Epithelial cell of esophagus (primary cell): ENCODE measurements around the gene THADA.
A peak's percentile ranks its signal among the peaks of the same experiment; 100 is the strongest.

Experiments
- DNase-seq: peaks from one replicate; pipeline ENCODE4 v3.0.0; 2010; ENCODE audit warnings: low read depth
- H3K4me3 ChIP-seq: 2 replicates; pipeline ENCODE4 v1.5.1; 2011; ENCODE audit warnings: mild to moderate bottlenecking, low read length, control low read depth
- TF ChIP-seq, protein P1 (sequence below): IDR thresholded peaks from 2 replicates; pipeline ENCODE4 v1.5.1; 2011; ENCODE audit warnings: low read depth, mild to moderate bottlenecking, low read length, control low read depth, inconsistent platforms; ENCODE audit not compliant: insufficient read depth; ENCODE audit errors: missing control alignments

THADA gene

DNA sequence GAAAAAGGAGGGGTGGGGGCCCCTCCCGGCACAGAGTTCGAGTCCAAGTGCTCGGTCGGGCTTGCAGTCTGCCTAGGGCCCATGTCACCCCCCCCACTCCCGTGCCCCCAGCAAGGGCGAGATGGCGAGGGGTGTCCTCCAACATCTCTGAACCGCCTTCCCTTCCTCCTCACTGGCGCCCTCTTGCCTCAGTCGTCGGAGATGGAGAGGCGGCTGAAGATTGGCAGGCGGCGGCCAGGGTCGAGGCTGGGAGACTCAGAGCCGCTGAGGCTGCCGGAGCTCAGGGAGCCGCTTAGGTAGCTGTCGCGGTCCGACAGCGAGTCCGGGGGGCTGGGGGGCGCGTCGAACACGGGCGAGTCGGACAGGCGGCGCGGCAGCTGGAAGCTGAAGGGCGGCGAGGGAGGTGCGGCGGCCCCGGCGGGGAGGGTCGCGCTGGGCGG is 371.7 kb downstream of the THADA start:
- peak; percentile 61 for DNase-seq
- peak overlapping the region; percentile 93 for H3K4me3 ChIP-seq
- TF ChIP-seq, protein P1, sequence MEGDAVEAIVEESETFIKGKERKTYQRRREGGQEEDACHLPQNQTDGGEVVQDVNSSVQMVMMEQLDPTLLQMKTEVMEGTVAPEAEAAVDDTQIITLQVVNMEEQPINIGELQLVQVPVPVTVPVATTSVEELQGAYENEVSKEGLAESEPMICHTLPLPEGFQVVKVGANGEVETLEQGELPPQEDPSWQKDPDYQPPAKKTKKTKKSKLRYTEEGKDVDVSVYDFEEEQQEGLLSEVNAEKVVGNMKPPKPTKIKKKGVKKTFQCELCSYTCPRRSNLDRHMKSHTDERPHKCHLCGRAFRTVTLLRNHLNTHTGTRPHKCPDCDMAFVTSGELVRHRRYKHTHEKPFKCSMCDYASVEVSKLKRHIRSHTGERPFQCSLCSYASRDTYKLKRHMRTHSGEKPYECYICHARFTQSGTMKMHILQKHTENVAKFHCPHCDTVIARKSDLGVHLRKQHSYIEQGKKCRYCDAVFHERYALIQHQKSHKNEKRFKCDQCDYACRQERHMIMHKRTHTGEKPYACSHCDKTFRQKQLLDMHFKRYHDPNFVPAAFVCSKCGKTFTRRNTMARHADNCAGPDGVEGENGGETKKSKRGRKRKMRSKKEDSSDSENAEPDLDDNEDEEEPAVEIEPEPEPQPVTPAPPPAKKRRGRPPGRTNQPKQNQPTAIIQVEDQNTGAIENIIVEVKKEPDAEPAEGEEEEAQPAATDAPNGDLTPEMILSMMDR: peak; percentile 28

DNA sequence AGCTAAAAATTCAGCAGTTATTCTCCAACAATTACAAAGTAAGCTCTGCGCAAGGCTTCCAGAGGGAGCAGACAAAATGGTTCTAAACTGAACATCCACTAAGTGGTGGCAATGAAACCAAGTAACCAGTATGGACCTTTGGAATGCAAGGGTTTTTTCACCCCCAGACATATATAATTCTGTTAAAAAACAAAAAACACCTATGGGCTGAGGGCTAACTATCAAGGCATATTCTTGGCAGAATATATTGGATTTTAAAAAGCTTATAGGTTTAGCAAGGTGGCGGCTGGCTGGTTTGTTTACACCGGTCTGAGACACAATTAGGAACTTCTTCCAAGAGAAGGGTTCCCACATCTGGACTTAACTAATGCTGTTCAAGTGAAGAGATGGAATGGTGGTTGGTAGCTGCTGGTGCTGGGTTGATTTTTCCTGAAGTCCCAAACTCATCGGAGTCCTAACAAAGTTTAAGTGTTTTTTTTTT is 372.3 kb downstream of the THADA start:
- H3K4me3 ChIP-seq: peak overlapping the region; percentile 93
- TF ChIP-seq, protein P1: no peak
- DNase-seq: no peak

DNA sequence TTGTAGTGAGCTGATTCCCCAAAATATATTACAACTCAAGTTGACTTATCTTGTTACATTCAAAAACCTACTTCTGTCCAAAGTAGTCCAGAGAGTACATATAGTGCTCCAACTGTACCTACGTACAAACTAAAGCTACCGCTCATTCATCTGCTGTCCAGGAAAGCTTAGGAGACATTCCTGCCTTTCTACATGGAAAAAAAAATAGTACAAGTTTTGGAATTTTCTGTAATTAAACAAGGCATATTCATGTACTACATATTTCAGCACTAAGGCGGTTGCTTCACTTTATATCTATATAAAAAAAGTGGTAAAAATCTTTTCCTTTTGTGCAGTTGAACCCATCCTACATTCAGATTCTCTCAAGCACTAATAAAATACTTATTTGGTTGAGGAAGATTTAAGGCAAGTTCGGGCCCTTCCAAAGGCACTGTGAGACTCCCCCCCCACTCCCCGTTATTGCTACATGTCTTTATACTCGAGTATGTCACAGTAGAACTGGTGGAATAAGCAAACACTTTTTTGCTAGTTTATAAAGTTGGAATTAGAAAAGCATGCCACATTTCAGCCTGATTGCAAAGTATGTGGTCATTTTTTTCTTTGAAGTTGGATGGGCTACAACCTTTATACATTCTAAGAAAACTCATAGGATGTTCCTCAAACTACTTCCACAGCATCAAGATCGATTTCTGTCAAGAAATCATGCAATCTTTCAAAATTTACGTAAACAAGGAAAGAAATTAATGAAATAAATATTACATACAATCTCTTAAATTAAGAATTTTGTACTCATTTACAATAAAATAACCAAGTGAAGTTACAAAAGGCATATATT is 373.1 kb downstream of the THADA start:
- TF ChIP-seq, protein P1: no peak
- peak overlapping the region; percentile 93 for H3K4me3 ChIP-seq
- DNase-seq: peak; percentile 36

DNA sequence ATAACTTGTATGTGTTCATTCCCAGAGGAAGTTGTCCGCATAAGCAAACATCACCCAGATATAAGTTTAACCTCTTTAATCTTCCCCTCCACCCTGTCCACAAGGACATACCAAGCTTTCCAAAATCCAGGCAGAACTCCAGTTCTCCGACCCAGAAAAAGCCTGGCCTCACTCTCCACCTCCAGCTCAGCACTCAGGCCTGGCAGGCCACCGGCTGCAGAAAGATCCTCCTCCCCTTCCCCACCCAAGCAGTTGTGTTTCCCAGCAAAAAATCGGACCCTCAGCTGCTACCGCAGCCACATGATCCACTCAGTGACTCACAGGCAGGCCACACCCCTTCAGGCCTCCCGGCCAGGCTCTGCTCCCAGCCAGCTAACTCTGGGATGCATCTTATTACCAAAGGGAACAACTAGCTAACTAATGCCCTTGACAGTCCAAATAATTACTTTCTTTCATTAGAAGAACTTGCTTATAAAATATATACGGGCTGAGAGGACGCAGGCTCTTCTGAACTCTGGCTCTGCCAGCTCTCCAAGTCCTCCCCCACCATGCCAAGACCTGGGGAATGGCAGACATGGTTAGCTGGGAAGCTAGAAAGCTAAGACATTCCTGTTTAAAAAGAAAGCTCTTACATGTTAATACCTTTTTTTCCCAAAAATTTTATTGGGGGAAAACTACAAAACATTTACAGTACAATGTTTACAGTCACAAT is 373.9 kb downstream of the THADA start:
- peak overlapping the region; percentile 93 for H3K4me3 ChIP-seq
- TF ChIP-seq, protein P1: no peak
- peak; percentile 91 for DNase-seq

DNA sequence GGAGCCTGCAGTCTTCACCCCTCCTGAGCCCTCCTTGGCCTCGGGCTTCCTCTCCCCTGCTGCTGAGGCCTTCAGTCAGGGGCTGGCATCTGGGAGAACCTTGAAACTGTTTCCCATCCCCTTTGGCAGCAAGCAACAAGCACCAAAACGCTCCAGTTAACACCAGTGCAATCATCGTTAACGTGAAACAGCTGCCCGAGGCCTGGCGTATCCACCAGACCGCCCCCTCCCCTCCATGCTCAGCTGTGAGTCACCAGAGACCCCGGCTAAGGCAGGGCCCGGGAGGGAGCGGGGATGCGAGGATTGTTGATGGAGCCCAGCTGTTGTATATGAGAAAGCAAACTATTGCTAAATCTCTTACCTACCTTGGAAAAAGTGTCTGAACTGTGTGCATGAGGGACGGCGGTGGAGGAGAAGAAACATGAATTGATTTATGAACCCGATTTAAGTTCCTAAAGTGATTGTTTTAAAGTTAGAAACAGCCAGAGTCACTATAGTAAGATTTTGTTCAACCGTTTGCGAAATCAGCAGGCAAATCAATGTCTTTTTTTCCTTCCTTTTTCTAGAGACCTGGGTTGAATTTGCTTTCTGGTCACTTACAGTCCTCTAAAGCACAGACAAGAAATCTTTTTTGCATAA is 374.6 kb downstream of the THADA start:
- TF ChIP-seq, protein P1: no peak
- peak overlapping the region; percentile 93 for H3K4me3 ChIP-seq
- peak; percentile 61 for DNase-seq

DNA sequence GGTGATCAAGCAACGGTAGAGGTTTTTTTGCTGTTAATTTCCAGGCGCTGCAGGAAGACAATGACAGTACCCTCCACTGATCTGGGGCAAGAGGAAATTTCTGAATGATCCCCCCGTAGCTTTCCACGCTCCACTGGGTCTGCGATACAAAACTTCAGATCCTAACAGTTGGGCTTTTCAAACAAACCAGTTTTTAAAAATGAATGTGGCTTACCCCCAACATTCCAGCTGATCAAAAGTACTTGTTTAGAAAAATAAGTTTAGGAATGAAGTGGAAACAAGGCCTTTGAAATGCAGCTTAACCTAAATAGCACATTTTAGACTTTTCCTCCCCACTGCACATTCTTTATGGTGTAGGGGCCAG is 375.1 kb downstream of the THADA start:
- peak overlapping the region; percentile 93 for H3K4me3 ChIP-seq
- TF ChIP-seq, protein P1: no peak
- no peak for DNase-seq
